Activated CD8-positive, alpha-beta T cell treated with anti-CD3 and anti-CD28 coated beads, Interleukin-2, amount 10 ng/mL, durations not matched to agents 7 days and 5 days (primary cell): Measurements from ENCODE around the gene AMFR. TPM values are rescaled to one million over a fixed set of nuclear protein-coding genes. Genes with fewer than 3 reads are reported as not detected.

Source experiments
- ATAC-seq: fragments of 150-1000 bp; cut with Tn5 transposase; one replicate; pipeline ENCODE4 v1.10.0; 2021; ENCODE audit warnings: moderate library complexity
- CTCF ChIA-PET: fragments of 350-600 bp; sonication (Branson Sonifier 250); formaldehyde crosslinking; loops from one replicate; lab custom pipeline; 2021; ENCODE audit warnings: antibody characterized with exemption; lab: Charles Lee
- POLR2A ChIA-PET: fragments of 350-600 bp; sonication (Branson Sonifier 250); formaldehyde crosslinking; loops from one replicate; lab custom pipeline; 2021; ENCODE audit warnings: antibody characterized with exemption; lab: Charles Lee
- DNase-seq: peaks from one replicate; pipeline ENCODE4 v3.0.0-alpha.2; 2020
- H3K27ac Mint-ChIP-seq: one replicate; pipeline ENCODE4 v1.8.0; 2021; ENCODE audit warnings: mild to moderate bottlenecking, mixed read lengths
- H3K27me3 Mint-ChIP-seq: one replicate; pipeline ENCODE4 v1.8.0; 2021; ENCODE audit warnings: low read depth, mixed read lengths
- H3K36me3 Mint-ChIP-seq: one replicate; pipeline ENCODE4 v1.8.0; 2021; ENCODE audit warnings: low read depth, mixed read lengths
- H3K4me1 Mint-ChIP-seq: one replicate; pipeline ENCODE4 v1.8.0; 2021; ENCODE audit warnings: low read depth, mixed read lengths
- H3K4me3 Mint-ChIP-seq: one replicate; pipeline ENCODE4 v1.8.0; 2021; ENCODE audit warnings: mild to moderate bottlenecking, mixed read lengths
- H3K9me3 Mint-ChIP-seq: one replicate; pipeline ENCODE4 v1.8.0; 2022; ENCODE audit warnings: mixed read lengths; ENCODE audit not compliant: insufficient read depth
- total RNA-seq, 2 experiments: library from RNA; stranded (reverse); gene quantifications; one replicate each; pipeline ENCODE4 v1.2.3, GENCODE V29; 2021

The AMFR gene
- total RNA-seq, 2 experiments from 2014 or later: 39.0 to 47.5 TPM

GRCh38 chr16:56369202-56369601 is 56.1 kb downstream of the AMFR start:
- ATAC-seq (no peak), DNase-seq (no peak)
- CTCF ChIA-PET: interaction anchor here (1.7 kb wide), 1 partner anchor 10 kb away, joined by 3 read pairs; no protein-coding TSS in a partner anchor
- H3K9me3 Mint-ChIP-seq: no peaks in the 10 kb centered on the region
- peaks cover 21% of the 10 kb centered on the region for H3K36me3 Mint-ChIP-seq
- H3K4me1 Mint-ChIP-seq: peaks cover 15% of the 10 kb centered on the region
- no peak overlapping the region for H3K27ac Mint-ChIP-seq
- H3K4me3 Mint-ChIP-seq: no peak overlapping the region
- POLR2A ChIA-PET: no interaction called here
- H3K27me3 Mint-ChIP-seq: no peaks in the 10 kb centered on the region

DNA sequence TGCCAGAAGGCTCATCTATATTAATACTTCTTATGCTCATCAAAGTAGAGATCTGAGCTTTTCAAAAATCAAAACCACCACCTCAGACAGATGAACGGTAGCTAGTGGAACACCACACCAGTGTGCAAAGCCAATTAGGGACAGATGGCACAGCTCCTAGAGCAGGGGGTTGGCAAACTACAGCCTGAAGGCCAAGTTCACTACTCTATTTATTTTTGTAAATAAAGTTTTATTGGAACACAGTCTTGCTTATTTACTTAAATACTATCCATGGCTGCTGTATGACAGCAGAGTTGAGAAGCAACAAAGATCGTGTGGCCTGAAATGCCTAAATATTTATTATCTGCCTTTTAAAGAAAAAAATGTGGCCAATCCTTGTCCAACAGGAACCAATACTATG is 56.8 kb downstream of the AMFR start:
- no peak for DNase-seq
- no peaks in the 10 kb centered on the region for H3K9me3 Mint-ChIP-seq
- no peaks in the 10 kb centered on the region for H3K27me3 Mint-ChIP-seq
- ATAC-seq: no peak
- POLR2A ChIA-PET: no interaction called here
- H3K4me3 Mint-ChIP-seq: no peak overlapping the region
- CTCF ChIA-PET: interaction anchor here (0.9 kb wide), 1 partner anchor 13 kb away, joined by 3 read pairs; no protein-coding TSS in a partner anchor
- peaks cover 19% of the 10 kb centered on the region for H3K36me3 Mint-ChIP-seq
- H3K27ac Mint-ChIP-seq: no peak overlapping the region
- H3K4me1 Mint-ChIP-seq: peaks cover 15% of the 10 kb centered on the region

- H3K36me3 Mint-ChIP-seq: peaks cover 17% of the 10 kb centered on the region
- peaks cover 15% of the 10 kb centered on the region for H3K4me1 Mint-ChIP-seq
Measured at GRCh38 chr16:56367764-56368163, 57.6 kb downstream of the AMFR start.

DNA sequence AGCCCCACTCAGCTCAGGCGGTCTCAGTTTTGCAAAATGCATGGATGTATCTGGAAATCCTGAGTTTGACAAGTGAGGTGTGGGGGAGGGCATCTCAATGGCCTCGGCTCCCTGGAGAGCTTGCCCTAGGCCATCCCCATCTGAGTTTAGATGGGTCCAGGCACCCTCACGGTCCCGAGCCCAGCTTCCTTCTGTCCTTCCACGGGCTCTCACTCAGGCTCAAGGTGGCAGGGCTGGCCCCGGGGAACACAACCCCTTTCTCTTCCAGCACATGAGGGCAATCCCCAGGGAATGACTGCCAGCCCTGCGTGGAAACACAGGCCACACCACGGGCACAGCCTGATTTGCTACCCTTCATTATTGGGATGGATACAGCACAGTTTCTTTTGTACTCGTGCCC is 58.4 kb downstream of the AMFR start:
- H3K4me3 Mint-ChIP-seq: no peak overlapping the region
- ATAC-seq: no peak

More at GRCh38 chr16:56367764-56368163, 57.6 kb downstream of the AMFR start:
- ATAC-seq (no peak), DNase-seq (no peak)
- ChIA-PET CTCF (no interaction called here), POLR2A (no interaction called here)
- Mint-ChIP-seq H3K9me3 (no peaks in the 10 kb centered on the region), H3K27me3 (no peaks in the 10 kb centered on the region), H3K4me3 (no peak overlapping the region), H3K27ac (no peak overlapping the region)

GRCh38 chr16:56365552-56365951 is 59.8 kb downstream of the AMFR start:
- Mint-ChIP-seq H3K36me3 (peaks cover 19% of the 10 kb centered on the region), H3K27ac (no peak overlapping the region), H3K4me3 (no peak overlapping the region), H3K9me3 (no peaks in the 10 kb centered on the region), H3K4me1 (no peaks in the 10 kb centered on the region), H3K27me3 (no peaks in the 10 kb centered on the region)
- ATAC-seq (no peak), DNase-seq (no peak)
- ChIA-PET POLR2A (no interaction called here), CTCF (no interaction called here)

More for the DNA sequence above, 58.4 kb downstream of the AMFR start:
- Mint-ChIP-seq H3K4me1 (peaks cover 7% of the 10 kb centered on the region), H3K36me3 (peaks cover 19% of the 10 kb centered on the region), H3K9me3 (no peaks in the 10 kb centered on the region), H3K27me3 (no peaks in the 10 kb centered on the region), H3K27ac (no peak overlapping the region)
- no peak for DNase-seq
- ChIA-PET POLR2A (no interaction called here), CTCF (no interaction called here)

DNA sequence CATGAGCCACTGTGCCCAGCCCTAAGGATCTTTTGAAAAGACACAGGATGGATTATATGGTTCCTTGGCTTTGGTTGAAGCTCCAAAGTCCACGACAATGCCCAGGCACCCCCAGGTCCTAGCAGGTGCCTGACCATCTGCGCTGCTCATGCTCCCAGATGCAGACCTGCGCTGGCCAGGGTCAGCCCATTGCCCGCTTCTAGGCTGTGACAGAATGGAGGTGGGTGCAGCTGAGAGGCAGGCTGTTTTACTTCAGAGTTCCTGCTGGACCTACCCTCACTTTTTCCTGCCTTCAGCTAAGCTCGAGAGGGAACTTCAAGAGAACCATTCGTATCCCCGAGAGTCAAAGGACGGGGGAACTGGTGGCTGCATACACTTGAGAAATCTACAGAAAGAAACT is 60.5 kb downstream of the AMFR start:
- ChIA-PET CTCF (interaction anchor here (0.9 kb wide), 1 partner anchor 9 kb away, joined by 5 read pairs; no protein-coding TSS in a partner anchor), POLR2A (no interaction called here)
- no peaks in the 10 kb centered on the region for H3K27me3 Mint-ChIP-seq
- H3K27ac Mint-ChIP-seq: no peak overlapping the region
- peaks cover 3% of the 10 kb centered on the region for H3K4me1 Mint-ChIP-seq
- no peak for ATAC-seq
- peaks cover 19% of the 10 kb centered on the region for H3K36me3 Mint-ChIP-seq
- H3K4me3 Mint-ChIP-seq: no peak overlapping the region
- no peak for DNase-seq
- no peaks in the 10 kb centered on the region for H3K9me3 Mint-ChIP-seq

GRCh38 chr16:56363781-56364565 is 61.4 kb downstream of the AMFR start:
- no peaks in the 10 kb centered on the region for H3K9me3 Mint-ChIP-seq
- no peaks in the 10 kb centered on the region for H3K27me3 Mint-ChIP-seq
- H3K36me3 Mint-ChIP-seq: peaks cover 18% of the 10 kb centered on the region
- ChIA-PET POLR2A (no interaction called here), CTCF (interaction anchor here (0.9 to 1.2 kb wide), 2 partner anchors 8 to 37 kb away, joined by 3 to 5 read pairs; no protein-coding TSS in a partner anchor)
- H3K27ac Mint-ChIP-seq: no peak overlapping the region
- ATAC-seq: no peak
- DNase-seq: no peak
- H3K4me1 Mint-ChIP-seq: peaks cover 12% of the 10 kb centered on the region
- H3K4me3 Mint-ChIP-seq: no peak overlapping the region

- CTCF ChIA-PET: interaction anchor here (1.2 kb wide), 1 partner anchor 38 kb away, joined by 3 read pairs; no protein-coding TSS in a partner anchor
- Mint-ChIP-seq H3K4me3 (no peak overlapping the region), H3K9me3 (no peaks in the 10 kb centered on the region), H3K4me1 (peaks cover 18% of the 10 kb centered on the region), H3K27ac (no peak overlapping the region), H3K27me3 (no peaks in the 10 kb centered on the region), H3K36me3 (peaks cover 15% of the 10 kb centered on the region)
- DNase-seq: no peak
- ATAC-seq: no peak
- POLR2A ChIA-PET: no interaction called here
Measured at GRCh38 chr16:56363181-56363716, 62.1 kb downstream of the AMFR start.

DNA sequence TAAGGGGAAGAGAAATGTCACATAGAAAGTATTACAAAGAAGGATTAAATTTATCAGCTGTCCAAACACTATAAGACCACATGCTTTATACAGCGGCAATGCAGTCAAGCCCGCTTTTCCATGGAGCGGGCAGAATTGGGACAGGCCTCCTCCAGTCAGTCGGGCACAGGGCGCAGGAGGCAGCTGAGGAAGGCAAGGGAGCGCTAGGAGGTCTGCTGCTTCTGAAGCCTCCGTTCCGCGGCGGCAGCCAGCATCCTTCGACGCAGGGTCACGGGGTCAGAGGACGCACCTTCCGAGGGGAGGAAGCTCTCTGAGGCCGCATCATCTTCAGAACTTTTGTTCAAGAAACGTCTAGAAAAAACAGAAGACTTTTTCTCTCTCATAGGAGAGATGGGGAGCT is 62.6 kb downstream of the AMFR start:
- DNase-seq (no peak), ATAC-seq (no peak)
- peaks cover 15% of the 10 kb centered on the region for H3K36me3 Mint-ChIP-seq
- H3K27ac Mint-ChIP-seq: peak overlapping the region; percentile 31
- ChIA-PET CTCF (no interaction called here), POLR2A (no interaction called here)
- H3K4me3 Mint-ChIP-seq: no peak overlapping the region
- no peaks in the 10 kb centered on the region for H3K9me3 Mint-ChIP-seq
- H3K27me3 Mint-ChIP-seq: no peaks in the 10 kb centered on the region
- H3K4me1 Mint-ChIP-seq: peaks cover 23% of the 10 kb centered on the region

GRCh38 chr16:56362057-56362655 is 63.2 kb downstream of the AMFR start:
- Mint-ChIP-seq H3K4me3 (no peak overlapping the region), H3K4me1 (peaks cover 29% of the 10 kb centered on the region), H3K9me3 (no peaks in the 10 kb centered on the region), H3K27me3 (no peaks in the 10 kb centered on the region), H3K36me3 (peaks cover 11% of the 10 kb centered on the region), H3K27ac (peak overlapping the region; percentile 31)
- ChIA-PET CTCF (no interaction called here), POLR2A (no interaction called here)
- DNase-seq (no peak), ATAC-seq (no peak)

DNA sequence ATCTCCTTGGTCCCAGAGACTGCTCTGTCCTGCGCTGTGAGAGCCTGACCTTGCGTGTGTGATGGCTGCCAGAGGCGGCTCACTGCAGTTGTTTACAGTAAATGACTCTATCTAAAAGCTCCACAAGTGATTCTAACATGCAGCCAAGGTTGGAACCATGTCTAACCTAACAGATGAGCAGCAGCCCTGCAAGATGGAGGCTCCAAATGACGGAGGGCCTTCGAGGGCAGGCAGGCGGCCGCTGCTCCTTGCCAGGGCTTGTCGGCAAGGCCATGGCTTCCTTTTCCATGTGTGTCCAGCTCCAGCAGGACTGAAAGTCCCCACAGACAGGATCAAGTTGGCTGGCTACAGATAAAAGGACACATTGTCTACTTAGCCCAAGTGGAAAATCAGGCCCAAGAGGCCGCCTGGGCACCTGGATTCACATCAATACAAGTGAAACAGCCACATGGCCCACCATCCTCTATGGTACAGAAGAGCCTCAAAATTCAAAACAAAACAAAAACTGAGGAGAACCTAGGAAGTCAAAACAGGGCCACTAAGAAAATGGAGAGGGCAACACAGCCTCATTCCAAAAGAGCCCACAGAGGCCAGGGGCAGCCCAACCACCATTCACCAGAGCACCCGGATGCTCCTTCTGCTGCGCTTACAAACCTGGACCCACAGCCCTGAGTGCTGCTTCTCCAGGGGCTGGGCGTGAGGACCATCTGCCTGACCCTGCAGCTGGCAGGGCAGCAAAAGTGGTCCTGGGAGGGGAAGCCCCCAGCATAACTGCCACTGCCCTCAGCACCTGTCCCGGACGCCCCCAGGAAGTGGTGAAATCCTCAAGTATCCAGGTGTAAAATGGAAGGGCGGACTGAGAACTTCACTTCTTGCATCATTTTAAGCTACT is 65.0 kb downstream of the AMFR start:
- DNase-seq: no peak
- no peak for ATAC-seq
- Mint-ChIP-seq H3K36me3 (peaks cover 9% of the 10 kb centered on the region), H3K9me3 (no peaks in the 10 kb centered on the region), H3K27me3 (no peaks in the 10 kb centered on the region), H3K4me3 (no peak overlapping the region), H3K4me1 (peaks cover 42% of the 10 kb centered on the region), H3K27ac (peak overlapping the region; percentile 6)
- ChIA-PET CTCF (interaction anchor here (0.8 to 1.4 kb wide), 2 partner anchors 9 to 42 kb away, joined by 3 to 4 read pairs; no protein-coding TSS in a partner anchor), POLR2A (no interaction called here)
